OCI-LY7 (cell line): ENCODE measurements around the gene RICTOR.

Experiments used
- EZH2phosphoT487 ChIP-seq: fragments of 200-600 bp; sonication (generic); IDR thresholded peaks from 2 replicates; pipeline ENCODE4 v1.6.1; 2018; ENCODE audit warnings: low read depth, borderline replicate concordance, mild to moderate bottlenecking, mixed run types, antibody characterized with exemption, low read length, moderate library complexity, mixed read lengths
- TF ChIP-seq, protein P1 (sequence below): fragments of 200-600 bp; sonication (generic); conservative IDR thresholded peaks from 2 replicates; pipeline ENCODE4 v1.5.1; 2014; ENCODE audit warnings: mild to moderate bottlenecking, antibody characterized with exemption, low read length, moderate library complexity, mixed read lengths

DNA sequence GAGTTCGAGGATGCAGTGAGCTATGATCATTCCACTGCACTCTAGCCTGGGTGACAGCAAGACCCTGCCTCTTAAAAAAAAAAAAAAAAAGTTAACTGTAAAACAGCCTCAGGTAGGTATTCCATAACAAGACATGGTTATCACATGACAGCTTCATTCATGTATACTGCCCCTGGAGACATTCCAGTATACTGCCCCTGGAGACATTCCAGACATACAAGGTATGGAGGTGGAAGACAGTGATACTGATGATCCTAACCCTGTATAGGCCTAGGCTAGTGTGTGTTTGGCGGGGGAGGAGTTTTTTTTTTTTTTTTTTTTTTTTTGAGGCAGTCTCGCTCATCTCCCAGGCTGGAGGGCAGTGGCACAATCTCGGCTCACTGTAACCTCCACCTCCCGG lies 105.5 kb downstream of the RICTOR start:
- TF ChIP-seq, protein P1, sequence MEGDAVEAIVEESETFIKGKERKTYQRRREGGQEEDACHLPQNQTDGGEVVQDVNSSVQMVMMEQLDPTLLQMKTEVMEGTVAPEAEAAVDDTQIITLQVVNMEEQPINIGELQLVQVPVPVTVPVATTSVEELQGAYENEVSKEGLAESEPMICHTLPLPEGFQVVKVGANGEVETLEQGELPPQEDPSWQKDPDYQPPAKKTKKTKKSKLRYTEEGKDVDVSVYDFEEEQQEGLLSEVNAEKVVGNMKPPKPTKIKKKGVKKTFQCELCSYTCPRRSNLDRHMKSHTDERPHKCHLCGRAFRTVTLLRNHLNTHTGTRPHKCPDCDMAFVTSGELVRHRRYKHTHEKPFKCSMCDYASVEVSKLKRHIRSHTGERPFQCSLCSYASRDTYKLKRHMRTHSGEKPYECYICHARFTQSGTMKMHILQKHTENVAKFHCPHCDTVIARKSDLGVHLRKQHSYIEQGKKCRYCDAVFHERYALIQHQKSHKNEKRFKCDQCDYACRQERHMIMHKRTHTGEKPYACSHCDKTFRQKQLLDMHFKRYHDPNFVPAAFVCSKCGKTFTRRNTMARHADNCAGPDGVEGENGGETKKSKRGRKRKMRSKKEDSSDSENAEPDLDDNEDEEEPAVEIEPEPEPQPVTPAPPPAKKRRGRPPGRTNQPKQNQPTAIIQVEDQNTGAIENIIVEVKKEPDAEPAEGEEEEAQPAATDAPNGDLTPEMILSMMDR, result no peak
- no peak for TF ChIP-seq EZH2phosphoT487
